SKM-1 (cell line): ENCODE results near the gene SINHCAF.
"Not testable (repeated sequence)": the region's sequence is repeated elsewhere in the genome, so short reads cannot be mapped to it uniquely, and the experiment has no call there.

Source experiments
- DNase-seq: peaks from one replicate; lab custom pipeline; 2025; ENCODE audit not compliant: unreplicated experiment; lab: John Stamatoyannopoulos, UW

SINHCAF gene

GRCh38 chr12:31325877-31326631, at the start of gene SINHCAF:
Gene SINHCAF, minus strand, starts transcription at chr12:31326150. Its CDS starts 27,946 bp downstream, at chr12:31298204.
- peak; percentile 62 for DNase-seq

DNA sequence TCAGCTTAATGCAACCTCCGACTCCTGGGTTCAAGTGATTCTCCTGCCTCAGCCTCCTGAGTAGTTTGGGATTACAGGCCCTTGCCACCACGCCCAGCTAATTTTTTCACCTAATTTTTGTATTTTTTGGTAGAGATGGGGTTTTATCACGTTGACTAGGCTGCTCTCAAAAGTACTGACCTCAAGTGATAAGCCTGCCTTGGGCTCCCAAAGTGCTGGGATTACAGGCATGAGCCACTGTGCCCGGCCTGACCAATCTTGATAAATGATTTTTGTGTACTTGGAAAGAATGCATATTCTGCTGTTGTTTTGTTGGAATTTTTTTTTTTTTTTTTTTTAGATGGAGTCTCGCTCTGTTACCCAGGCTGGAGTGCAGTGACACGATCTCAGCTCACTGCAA, 49.5 kb upstream of the SINHCAF start:
- not testable (repeated sequence) for DNase-seq

- no peak for DNase-seq
Measured at GRCh38 chr12:31371256-31371620, 45.3 kb upstream of the SINHCAF start.

- DNase-seq, result no peak
Measured at GRCh38 chr12:31370531-31371255, 44.7 kb upstream of the SINHCAF start.

DNA sequence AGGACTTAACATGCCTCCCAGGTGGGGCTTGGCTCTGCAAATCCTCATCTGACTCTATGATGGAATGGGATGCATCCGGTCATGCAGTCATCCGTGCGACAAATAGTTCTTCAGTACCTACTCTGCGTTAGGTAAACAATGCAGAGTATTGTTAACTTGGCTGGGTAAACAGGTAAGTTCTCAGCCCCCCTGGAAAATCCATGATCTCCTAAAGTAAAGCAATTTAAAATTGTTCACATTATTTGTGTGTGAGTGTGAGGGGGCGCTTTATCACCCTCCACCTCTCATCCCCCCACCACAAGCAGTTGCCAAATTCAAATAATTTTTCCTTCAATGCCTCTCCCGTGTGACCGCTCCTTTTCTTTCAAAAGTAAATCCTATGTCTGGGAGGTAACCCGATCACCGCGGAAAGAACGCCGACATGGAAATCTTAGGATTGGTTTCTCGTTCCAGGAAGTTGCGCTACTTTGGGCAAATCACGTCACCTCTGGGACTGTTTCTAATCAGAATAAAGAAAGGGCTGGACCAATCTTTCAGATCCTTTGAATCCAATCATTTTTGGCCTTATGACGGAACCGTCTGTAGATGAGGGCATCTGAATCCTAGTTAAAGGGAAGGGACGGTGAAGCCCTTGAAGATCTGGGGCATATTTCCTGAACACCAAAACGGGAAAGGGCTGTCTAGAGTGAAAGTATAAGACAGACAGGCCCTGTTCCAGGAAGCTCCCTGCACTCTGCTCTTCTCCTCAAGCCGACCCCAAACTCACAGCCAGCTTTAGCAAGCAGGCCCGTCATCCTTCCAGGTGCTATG, 44.0 kb upstream of the SINHCAF start:
- DNase-seq, result no peak

DNA sequence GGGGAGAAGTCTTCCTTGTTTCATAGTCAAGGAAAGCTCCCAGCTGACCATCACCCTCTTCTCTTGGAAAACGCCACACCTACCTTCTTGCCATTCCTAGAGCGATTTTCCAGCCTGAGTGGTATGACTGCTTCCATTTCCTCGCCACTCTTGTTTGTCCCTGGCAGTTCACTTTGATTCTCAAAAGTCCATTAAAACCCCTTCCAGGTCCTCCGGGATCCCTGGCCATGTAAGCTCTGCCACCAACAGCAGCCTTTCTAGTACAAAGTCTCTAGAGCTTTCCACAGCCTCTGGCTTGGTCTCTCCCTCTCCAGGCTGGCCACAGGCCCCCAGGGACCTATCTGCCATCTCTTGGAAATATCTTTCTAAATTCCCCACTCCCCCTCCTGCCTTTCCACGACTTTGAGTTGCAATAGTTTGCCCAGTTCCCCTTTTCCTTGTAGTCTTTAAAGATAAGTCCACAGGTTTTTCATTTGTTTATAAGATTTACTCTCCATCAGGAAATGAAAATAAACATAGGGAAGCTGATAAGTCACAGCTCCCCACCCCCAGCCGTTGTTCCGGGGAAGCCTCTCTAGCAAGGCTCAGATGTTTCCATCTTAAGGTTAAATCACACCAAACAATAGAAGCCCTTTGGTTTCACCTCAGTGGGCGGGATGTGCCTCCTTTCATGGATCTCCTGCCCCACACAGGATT, 42.9 kb upstream of the SINHCAF start:
- no peak for DNase-seq

GRCh38 chr12:31366104-31366621, 40.2 kb upstream of the SINHCAF start:
- no peak for DNase-seq

DNA sequence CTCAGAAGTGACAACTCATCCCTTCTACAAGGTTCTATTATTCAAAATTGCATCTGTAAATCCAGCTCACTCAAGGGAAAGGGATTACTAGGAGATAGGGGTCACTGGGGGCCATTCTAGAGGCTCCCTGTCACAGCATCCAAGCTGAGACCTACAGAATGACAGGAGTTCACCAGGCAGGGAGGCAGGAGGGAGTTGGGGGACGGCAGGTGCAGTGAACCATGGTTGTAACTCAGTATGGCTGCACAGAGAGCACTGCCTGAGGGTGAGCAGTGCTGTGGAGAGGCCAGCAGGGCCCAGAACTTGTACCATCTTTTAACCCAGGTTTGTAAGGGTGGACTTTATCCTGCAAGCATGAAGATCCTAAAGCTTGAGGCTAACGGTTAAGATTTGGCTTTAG, 37.9 kb upstream of the SINHCAF start:
- DNase-seq, result no peak

- no peak for DNase-seq
Measured at GRCh38 chr12:31363416-31363809, 37.5 kb upstream of the SINHCAF start.

DNA sequence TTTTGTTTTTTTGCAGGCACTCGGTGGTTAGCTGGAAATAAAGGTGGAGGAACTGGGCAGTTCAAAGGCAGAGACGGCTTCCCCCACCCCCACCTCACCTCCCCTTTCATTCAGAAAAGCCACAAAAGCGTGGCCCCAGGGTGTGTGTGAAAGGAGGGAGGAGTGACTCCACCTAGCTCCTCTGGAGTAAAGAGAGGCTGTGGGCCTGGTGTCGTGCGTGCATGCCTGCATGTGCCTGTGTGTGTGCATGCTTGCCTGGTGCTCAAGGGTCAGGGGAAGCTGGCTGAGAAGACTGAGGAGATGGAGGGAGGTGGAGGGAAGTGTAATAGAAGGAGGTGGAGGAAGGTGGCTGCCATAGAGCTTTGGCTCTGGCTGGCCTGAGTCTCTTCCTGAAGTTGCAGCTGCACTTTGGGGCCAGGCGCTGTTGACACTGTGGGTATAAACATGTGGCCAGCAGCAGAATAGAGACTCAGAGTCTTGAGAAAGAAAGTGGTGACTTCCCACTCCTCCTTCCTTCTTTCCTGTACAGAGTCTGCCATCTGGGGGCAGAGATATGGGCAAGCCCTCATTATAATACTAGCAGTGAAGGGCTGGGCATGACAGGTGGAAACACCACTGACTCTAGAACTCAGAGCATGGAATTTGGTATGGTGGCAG, 36.9 kb upstream of the SINHCAF start:
- DNase-seq, result peak; percentile 25

DNA sequence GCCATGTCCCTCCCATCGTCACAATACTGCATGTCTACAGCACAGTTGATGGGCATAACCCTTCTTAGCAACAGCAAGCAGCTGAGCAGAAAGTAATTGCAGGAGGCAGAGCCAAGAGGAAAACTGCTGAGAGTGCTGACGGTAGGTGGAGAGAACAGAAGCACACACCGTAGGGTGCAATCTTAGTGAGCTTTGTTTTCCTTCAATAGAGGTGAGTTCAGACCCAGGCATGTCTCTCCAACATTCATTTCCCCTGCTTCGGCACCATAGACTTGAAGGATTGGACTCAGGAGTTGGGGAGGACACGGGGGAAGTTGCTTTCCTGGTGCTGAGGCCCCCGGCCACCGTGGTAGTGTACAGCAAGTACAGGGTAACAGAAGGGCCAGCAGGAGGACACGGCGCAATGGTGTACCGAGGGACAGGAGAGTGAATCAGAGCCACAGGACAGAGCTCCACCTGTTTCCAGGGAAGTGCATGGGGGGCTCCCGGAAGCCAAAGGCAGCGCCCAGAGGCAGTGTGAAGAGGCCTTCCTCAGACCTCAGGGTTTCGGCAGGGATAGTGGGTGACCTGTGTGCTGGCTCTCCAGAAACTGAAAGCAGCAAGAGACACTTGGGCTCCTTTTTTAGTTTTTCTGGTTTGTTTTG, 36.3 kb upstream of the SINHCAF start:
- no peak for DNase-seq

DNA sequence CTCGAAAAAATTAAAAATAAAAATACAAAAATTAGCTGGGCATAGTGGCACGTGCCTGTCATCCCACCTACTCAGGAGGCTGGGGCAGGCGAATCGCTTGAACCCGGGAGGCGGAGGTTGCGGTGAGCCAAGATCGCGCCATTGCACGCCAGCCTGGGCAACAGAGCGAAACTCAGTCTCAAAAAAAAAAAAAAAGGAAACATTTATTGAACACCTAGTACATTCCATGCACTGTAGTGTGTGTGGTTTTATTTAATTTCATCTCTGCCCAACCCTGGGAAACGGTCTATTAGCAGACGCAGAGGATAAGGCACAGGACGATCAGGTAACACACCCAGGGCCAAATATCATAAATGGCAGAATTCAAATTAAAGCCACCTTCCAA, 35.8 kb upstream of the SINHCAF start:
- no peak for DNase-seq

GRCh38 chr12:31355747-31356107, 29.8 kb upstream of the SINHCAF start:
- DNase-seq, result no peak

DNA sequence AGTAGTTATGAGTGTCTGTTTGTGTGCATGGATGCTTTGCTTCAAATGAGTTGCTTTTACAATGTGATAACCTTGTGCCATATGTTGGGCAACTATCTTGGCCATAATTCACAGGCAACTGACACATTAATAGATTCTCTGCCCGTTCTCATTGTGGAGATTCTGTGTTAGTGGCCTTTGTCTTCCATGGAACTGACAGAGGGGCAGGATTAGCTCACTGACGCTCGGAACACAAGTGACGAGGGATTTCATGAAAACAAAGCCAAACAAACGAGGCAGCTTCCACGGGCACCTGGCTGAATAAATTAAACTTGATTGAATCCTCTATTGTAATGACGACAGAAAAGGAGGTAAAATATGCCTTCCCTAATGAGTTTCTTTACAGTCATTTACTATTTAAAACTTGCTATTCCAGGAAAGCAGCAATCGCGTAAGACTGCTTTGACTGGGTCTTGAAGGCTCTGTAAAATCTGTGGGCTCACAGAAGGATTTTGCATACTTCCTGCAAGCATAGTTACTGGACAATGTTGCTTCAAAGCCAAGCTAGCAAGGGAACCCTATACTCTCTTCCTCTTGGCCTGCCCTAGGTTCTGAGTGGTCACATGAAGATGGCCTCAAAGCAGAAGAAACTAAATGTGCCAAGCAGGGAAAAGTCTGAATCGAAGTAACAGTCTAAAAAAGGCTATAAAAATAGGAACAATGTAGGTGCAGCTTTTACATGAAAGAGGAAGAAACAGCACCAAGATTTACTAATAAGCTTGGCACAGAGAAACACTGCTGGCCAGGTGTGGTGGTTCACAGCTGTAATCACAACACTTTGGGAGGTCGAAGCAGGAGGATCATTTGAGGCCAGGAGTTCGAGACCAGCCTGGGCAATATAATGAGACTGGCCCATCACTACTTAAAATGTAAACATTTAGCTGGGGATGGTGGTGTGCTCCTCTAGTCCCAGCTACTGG, 28.1 kb upstream of the SINHCAF start:
- no peak for DNase-seq

DNA sequence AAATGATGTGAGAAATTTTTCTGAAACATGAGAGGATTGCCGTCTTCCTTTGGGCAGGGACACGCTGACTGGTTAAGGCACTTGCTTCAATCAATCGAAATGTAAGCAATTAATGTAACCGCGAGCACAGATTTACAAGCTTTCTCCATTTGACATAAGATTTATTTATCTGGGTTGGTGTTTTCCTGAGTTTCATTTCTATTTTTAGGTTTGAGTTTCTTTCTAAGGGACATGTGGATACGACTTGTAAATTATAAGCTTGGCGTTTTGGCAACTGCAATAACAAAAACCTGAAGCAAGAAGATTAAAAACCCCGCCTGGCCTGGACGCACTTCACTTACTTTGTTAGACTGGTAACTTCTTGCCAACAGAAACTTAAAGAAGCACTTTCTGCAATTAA, 20.3 kb upstream of the SINHCAF start:
- DNase-seq, result no peak

- DNase-seq, result no peak
Measured at GRCh38 chr12:31343139-31343538, 17.2 kb upstream of the SINHCAF start.

DNA sequence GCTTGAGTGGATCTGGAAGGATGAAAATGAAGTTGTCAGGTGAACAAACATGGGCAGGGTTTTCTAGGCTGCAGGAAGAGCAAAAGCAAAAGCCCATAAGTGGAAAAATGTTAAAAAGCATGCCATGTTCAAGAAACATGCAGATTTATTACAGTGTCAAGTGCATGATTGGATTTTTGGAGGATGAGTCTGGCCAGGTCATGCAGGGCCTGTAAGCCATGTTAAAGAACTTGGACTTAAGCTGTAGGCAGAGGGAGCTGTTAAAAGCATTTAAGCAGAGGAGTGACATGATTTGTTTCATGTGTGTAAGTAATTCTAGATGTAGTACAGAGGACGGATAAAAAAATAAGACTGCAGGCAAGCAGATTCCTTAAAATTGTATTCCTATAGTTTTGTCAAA, 16.3 kb upstream of the SINHCAF start:
- DNase-seq, result no peak

DNA sequence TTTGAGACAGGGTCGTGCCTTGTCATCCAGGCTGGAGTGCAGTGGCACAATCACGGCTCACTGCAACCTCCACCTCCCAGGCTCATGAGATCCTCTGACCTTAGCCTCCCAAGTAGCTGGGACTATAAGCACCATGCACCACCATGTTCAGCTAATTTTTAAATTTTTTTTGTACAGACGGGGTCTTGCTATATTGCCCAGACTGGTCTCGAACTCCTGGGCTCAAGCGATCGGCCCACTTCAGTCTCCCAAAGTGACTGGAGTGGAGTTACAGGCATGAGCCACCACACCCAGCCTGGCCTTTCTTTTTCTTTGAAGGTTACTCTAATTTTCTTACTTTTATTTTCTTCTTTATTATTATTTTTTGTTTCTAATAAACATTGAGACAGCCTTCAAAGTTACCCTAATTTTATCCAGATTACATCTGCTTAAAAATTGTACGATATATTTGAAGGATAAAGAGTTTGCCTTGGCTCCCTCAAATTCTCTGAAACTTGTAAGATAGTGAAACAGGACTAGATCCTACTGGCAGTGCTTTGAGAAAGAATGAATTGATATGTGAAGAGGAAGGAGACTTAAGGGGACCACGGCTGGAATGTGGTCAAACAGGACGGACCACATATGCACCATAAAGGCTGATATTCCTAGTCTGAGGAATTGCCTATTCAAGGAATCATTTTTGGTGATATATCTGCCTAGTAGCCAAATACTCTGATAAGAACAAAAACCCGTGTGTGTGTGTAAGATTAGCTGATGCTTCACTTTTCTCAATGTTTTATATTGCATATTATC, 14.1 kb upstream of the SINHCAF start:
- DNase-seq, result no peak
